Astrocyte (in vitro differentiated cells and primary cell): ENCODE results near the gene MRNIP. TPM values are rescaled to one million over a fixed set of nuclear protein-coding genes. Genes with fewer than 3 reads are reported as not detected.

Experiments
- DNase-seq: peaks from one replicate; pipeline ENCODE4 v3.0.0-alpha.2; 2010; ENCODE audit warnings: low read depth
- FAIRE-seq: peaks from 2 replicates; lab custom pipeline; 2011; peaks lifted over from hg19 to GRCh38; lab: Jason Lieb, UNC
- H2AFZ ChIP-seq: 2 replicates; pipeline ENCODE4 v1.6.0; 2012; ENCODE audit warnings: low read depth, low read length, inconsistent platforms
- H3K27ac ChIP-seq: 2 replicates; pipeline ENCODE4 v1.5.1; 2011; ENCODE audit warnings: low read depth, low read length, inconsistent platforms
- H3K27me3 ChIP-seq: 2 replicates; pipeline ENCODE4 v1.6.0; 2011; ENCODE audit warnings: low read length, inconsistent platforms; ENCODE audit not compliant: insufficient read depth
- H3K36me3 ChIP-seq: 2 replicates; pipeline ENCODE4 v1.5.1; 2011; ENCODE audit warnings: low read length, inconsistent platforms; ENCODE audit not compliant: insufficient read depth
- H3K4me1 ChIP-seq: 2 replicates; pipeline ENCODE4 v1.5.1; 2011; ENCODE audit warnings: low read length, inconsistent platforms; ENCODE audit not compliant: insufficient read depth
- H3K4me2 ChIP-seq: 2 replicates; pipeline ENCODE4 v1.6.0; 2012; ENCODE audit warnings: low read length, inconsistent platforms
- H3K4me3 ChIP-seq: 2 replicates; pipeline ENCODE4 v1.5.1; 2011; ENCODE audit warnings: low read depth, mild to moderate bottlenecking, low read length, inconsistent platforms; ENCODE audit not compliant: insufficient read depth
- H3K79me2 ChIP-seq: 2 replicates; pipeline ENCODE4 v1.6.0; 2012; ENCODE audit warnings: mild to moderate bottlenecking, low read length, inconsistent platforms; ENCODE audit not compliant: insufficient read depth
- H3K9ac ChIP-seq: 2 replicates; pipeline ENCODE4 v1.6.0; 2012; ENCODE audit warnings: mild to moderate bottlenecking, low read length, inconsistent platforms
- H3K9me3 ChIP-seq: 2 replicates; pipeline ENCODE4 v1.5.1; 2012; ENCODE audit warnings: low read depth, mild to moderate bottlenecking, low read length, inconsistent platforms; ENCODE audit not compliant: insufficient read depth
- H4K20me1 ChIP-seq: 2 replicates; pipeline ENCODE4 v1.6.0; 2012; ENCODE audit warnings: low read length, inconsistent platforms; ENCODE audit not compliant: insufficient read depth
- H3K27ac Mint-ChIP-seq: one replicate; pipeline ENCODE4 v1.8.0; 2021; ENCODE audit warnings: mild to moderate bottlenecking, mixed read lengths; ENCODE audit not compliant: unreplicated experiment
- H3K27me3 Mint-ChIP-seq: one replicate; pipeline ENCODE4 v1.8.0; 2021; ENCODE audit warnings: low read depth, mixed read lengths; ENCODE audit not compliant: unreplicated experiment
- H3K36me3 Mint-ChIP-seq: one replicate; pipeline ENCODE4 v1.8.0; 2021; ENCODE audit warnings: low read depth, mixed read lengths; ENCODE audit not compliant: unreplicated experiment
- H3K4me1 Mint-ChIP-seq: one replicate; pipeline ENCODE4 v1.8.0; 2021; ENCODE audit warnings: low read depth, mixed read lengths; ENCODE audit not compliant: unreplicated experiment
- H3K4me3 Mint-ChIP-seq: one replicate; pipeline ENCODE4 v1.8.0; 2021; ENCODE audit warnings: mild to moderate bottlenecking, moderate library complexity, mixed read lengths; ENCODE audit not compliant: unreplicated experiment
- H3K9me3 Mint-ChIP-seq: one replicate; pipeline ENCODE4 v1.8.0; 2021; ENCODE audit warnings: mild to moderate bottlenecking, mixed read lengths; ENCODE audit not compliant: unreplicated experiment
- EZH2 ChIP-seq: IDR thresholded peaks from 2 replicates; pipeline ENCODE4 v1.6.1; 2012; ENCODE audit warnings: mild to moderate bottlenecking, low read length, inconsistent platforms; ENCODE audit not compliant: insufficient read depth
- total RNA-seq: library from RNA; stranded (reverse); gene quantifications from 2 replicates; pipeline ENCODE4 v1.2.1, GENCODE V29; 2021
- TF ChIP-seq, protein P1 (sequence below): IDR thresholded peaks from 2 replicates; pipeline ENCODE4 v1.5.1; 2011; ENCODE audit warnings: low read depth, mild to moderate bottlenecking, inconsistent platforms, low read length, moderate library complexity; ENCODE audit not compliant: insufficient read depth

The MRNIP gene
- total RNA-seq, 1 donor from 2014 or later = 20.7 TPM

DNA sequence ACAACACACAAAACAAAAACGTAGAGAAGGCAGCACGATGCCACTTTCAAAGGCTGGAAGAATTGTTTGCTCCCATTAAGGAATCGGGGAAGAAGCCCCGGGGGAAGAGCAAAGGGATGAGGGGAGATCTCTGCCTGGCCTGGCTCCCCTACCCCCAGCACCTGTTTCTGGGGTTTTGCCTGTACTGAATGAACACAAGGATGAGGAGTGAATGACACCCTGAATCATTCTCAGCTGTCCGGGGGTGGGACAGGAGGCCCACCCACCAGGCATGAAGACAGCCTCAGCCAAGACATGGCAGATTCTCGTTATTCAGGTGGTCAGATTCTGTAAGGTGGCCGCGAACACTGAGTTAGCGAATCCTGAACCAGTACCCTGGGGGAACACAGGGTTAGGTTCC lies 41.6 kb upstream of the MRNIP start:
- Mint-ChIP-seq H3K27ac (no peak overlapping the region), H3K4me1 (no peaks in the 10 kb centered on the region), H3K9me3 (no peaks in the 10 kb centered on the region), H3K27me3 (no peaks in the 10 kb centered on the region), H3K4me3 (no peak overlapping the region), H3K36me3 (peaks cover 16% of the 10 kb centered on the region)
- DNase-seq (no peak), FAIRE-seq (no peak)
- peaks cover 22% of the 10 kb centered on the region for H3K36me3 ChIP-seq
- H3K27ac ChIP-seq = no peak overlapping the region
- no peak overlapping the region for H3K9ac ChIP-seq
- peaks cover 51% of the 10 kb centered on the region for H4K20me1 ChIP-seq
- TF ChIP-seq, protein P1, sequence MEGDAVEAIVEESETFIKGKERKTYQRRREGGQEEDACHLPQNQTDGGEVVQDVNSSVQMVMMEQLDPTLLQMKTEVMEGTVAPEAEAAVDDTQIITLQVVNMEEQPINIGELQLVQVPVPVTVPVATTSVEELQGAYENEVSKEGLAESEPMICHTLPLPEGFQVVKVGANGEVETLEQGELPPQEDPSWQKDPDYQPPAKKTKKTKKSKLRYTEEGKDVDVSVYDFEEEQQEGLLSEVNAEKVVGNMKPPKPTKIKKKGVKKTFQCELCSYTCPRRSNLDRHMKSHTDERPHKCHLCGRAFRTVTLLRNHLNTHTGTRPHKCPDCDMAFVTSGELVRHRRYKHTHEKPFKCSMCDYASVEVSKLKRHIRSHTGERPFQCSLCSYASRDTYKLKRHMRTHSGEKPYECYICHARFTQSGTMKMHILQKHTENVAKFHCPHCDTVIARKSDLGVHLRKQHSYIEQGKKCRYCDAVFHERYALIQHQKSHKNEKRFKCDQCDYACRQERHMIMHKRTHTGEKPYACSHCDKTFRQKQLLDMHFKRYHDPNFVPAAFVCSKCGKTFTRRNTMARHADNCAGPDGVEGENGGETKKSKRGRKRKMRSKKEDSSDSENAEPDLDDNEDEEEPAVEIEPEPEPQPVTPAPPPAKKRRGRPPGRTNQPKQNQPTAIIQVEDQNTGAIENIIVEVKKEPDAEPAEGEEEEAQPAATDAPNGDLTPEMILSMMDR = no peak
- TF ChIP-seq EZH2 = no peak
- no peaks in the 10 kb centered on the region for H3K27me3 ChIP-seq
- no peak overlapping the region for H3K4me3 ChIP-seq
- H2AFZ ChIP-seq = no peak overlapping the region
- H3K4me1 ChIP-seq = no peaks in the 10 kb centered on the region
- no peak overlapping the region for H3K4me2 ChIP-seq
- H3K9me3 ChIP-seq = no peaks in the 10 kb centered on the region
- peaks cover 41% of the 10 kb centered on the region for H3K79me2 ChIP-seq

DNA sequence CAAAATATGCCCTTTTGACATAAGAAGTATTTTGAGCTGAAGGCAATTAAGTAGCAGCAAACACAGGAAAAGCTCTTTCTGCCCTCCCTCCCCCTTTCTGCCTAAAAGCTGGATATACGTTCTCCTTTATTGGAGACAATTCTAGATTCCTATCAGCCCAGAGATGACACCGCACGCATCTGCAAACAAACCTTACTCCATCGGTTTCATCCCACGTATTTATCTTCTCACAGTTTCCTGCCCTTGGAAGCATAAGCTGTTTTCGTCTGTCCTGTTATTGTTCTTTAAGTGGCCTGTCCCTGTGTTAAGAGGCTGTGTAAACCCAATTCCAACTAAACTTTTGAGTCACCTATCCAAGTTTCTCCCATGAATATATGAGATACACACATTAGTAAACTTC lies 37.2 kb upstream of the MRNIP start:
- Histone ChIP-seq H3K27ac (no peak overlapping the region), H3K4me3 (no peak overlapping the region), H3K4me2 (no peak overlapping the region), H3K9ac (no peak overlapping the region), H3K9me3 (no peaks in the 10 kb centered on the region), H4K20me1 (peaks cover 27% of the 10 kb centered on the region), H3K79me2 (peaks cover 8% of the 10 kb centered on the region), H3K36me3 (peaks cover 31% of the 10 kb centered on the region), H3K4me1 (no peaks in the 10 kb centered on the region), H2AFZ (no peak overlapping the region), H3K27me3 (no peaks in the 10 kb centered on the region)
- Mint-ChIP-seq H3K9me3 (no peaks in the 10 kb centered on the region), H3K27me3 (no peaks in the 10 kb centered on the region), H3K4me3 (no peak overlapping the region), H3K27ac (no peak overlapping the region), H3K4me1 (no peaks in the 10 kb centered on the region), H3K36me3 (peaks cover 31% of the 10 kb centered on the region)
- DNase-seq (no peak), FAIRE-seq (no peak)
- TF ChIP-seq, protein P1 = no peak
- TF ChIP-seq EZH2 = no peak

DNA sequence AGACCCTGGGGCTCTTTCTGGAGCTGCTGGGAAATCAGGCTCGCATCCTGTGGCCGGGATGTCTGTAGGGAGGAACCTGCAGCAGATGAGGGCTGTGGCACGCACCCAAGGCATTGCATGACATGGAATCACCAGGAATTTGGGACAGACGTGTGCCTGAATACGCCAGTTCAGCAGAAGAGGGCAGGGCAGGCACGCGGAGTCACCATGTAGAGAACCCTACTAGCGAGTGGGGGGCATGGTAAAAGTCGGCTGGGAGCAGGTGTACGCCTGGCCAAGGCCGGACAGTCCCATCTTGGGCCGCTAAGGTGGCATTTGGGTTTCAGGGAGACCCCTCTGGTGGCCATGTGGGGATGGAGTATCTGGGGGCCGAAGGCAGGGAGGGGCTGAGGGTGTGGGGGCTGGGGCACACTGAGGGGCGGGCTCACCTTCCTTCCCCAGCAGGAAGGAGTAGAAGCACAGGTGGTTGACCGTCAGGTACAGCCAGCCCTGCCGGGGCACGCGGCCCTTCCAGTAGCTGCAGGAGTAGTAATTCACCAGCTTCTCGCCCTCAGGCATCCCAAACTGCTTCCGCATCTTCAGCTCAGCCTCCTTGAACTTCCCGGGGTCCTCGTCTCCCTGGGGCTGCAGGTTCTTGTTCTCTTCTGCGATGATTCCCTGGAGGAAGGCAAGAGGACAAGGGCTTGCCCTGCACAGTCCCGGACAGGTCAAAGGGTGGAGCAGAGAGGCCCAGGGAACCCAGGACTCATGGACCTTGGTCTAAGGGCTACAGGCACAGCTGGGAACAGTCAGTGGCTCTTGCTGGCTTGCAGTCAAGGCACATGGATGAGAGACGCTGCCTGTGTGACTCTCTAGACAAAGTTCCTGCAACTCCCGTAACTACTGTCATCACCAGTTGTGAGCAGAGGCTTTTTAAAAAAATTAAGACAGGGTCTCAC lies 35.6 kb upstream of the MRNIP start:
- no peaks in the 10 kb centered on the region for H3K9me3 ChIP-seq
- Mint-ChIP-seq H3K4me3 (no peak overlapping the region), H3K27me3 (no peaks in the 10 kb centered on the region), H3K36me3 (peaks cover 38% of the 10 kb centered on the region), H3K4me1 (no peaks in the 10 kb centered on the region), H3K9me3 (no peaks in the 10 kb centered on the region), H3K27ac (no peak overlapping the region)
- no peaks in the 10 kb centered on the region for H3K4me1 ChIP-seq
- DNase-seq (no peak), FAIRE-seq (no peak)
- no peak overlapping the region for H3K4me3 ChIP-seq
- H3K4me2 ChIP-seq = no peak overlapping the region
- H2AFZ ChIP-seq = no peak overlapping the region
- no peak for TF ChIP-seq EZH2
- TF ChIP-seq, protein P1 = no peak
- no peaks in the 10 kb centered on the region for H3K79me2 ChIP-seq
- H3K27ac ChIP-seq = no peak overlapping the region
- H4K20me1 ChIP-seq = peaks cover 11% of the 10 kb centered on the region
- H3K36me3 ChIP-seq = peaks cover 29% of the 10 kb centered on the region
- H3K27me3 ChIP-seq = no peaks in the 10 kb centered on the region
- no peak overlapping the region for H3K9ac ChIP-seq
